Measurements from ENCODE around the gene CABP4. TPM values are rescaled to one million over a fixed set of nuclear protein-coding genes. Genes with fewer than 3 reads are reported as not detected.

The CABP4 gene
- total RNA-seq, 1 experiment from 2014 or later, result 0.55 TPM

DNA sequence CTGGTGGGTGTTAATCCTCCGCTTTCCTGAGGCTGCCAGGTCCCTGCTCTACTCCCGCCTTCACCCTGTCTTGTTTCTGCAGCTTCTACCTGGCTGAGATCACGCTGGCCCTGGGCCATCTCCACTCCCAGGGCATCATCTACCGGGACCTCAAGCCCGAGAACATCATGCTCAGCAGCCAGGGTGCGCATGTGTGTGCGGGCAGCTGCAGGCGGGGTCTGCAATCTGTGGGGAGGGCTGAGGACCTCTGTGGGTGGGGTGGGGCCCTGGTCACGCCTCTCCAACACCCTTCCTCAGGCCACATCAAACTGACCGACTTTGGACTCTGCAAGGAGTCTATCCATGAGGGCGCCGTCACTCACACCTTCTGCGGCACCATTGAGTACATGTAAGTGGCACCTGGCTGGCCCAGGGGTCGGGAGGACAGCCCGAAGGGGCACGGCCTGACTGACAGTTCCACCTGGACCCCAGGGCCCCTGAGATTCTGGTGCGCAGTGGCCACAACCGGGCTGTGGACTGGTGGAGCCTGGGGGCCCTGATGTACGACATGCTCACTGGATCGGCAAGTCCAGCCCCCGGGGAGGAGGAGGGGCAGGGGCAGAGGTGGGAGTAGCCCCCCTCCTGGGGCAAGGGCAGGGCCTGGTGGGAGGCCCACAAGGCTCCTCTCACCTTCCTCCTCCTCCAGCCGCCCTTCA, 22.4 kb upstream of the CABP4 start:
- no TSS peak for BruUV-seq (replicated peaks)
- H3K4me3 ChIP-seq (ENCODE audit: low read length), result no peak overlapping the region
- ChIA-PET CTCF (no interaction called here), POLR2A (ENCODE audit: unreplicated experiment) (no interaction called here)
- H3F3A ChIP-seq (ENCODE audit: low read length, unreplicated experiment), result peaks cover 4% of the 10 kb centered on the region
- no peaks in the 10 kb centered on the region for H4K20me1 ChIP-seq (ENCODE audit: low read length)
- TF ChIP-seq, protein P1, sequence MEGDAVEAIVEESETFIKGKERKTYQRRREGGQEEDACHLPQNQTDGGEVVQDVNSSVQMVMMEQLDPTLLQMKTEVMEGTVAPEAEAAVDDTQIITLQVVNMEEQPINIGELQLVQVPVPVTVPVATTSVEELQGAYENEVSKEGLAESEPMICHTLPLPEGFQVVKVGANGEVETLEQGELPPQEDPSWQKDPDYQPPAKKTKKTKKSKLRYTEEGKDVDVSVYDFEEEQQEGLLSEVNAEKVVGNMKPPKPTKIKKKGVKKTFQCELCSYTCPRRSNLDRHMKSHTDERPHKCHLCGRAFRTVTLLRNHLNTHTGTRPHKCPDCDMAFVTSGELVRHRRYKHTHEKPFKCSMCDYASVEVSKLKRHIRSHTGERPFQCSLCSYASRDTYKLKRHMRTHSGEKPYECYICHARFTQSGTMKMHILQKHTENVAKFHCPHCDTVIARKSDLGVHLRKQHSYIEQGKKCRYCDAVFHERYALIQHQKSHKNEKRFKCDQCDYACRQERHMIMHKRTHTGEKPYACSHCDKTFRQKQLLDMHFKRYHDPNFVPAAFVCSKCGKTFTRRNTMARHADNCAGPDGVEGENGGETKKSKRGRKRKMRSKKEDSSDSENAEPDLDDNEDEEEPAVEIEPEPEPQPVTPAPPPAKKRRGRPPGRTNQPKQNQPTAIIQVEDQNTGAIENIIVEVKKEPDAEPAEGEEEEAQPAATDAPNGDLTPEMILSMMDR (conservative IDR thresholded peaks at IDR 0.05; ENCODE audit: low read depth, low read length), result no peak
- no peak for TF ChIP-seq EZH2phosphoT487 (IDR thresholded peaks at IDR 0.05; ENCODE audit: borderline replicate concordance, low read length)
- no peak for TF ChIP-seq EZH2 (IDR thresholded peaks at IDR 0.05; ENCODE audit: low read length, unreplicated experiment)
- ATAC-seq (no peak), DNase-seq (no peak)
- no peaks in the 10 kb centered on the region for H3K27me3 ChIP-seq (ENCODE audit: low read length)
- intact Hi-C loops (cut with micrococcal nuclease), result no loop called here
- no peak overlapping the region for H3K9ac ChIP-seq (ENCODE audit: low read length)
- peaks cover 10% of the 10 kb centered on the region for H3K4me1 ChIP-seq (ENCODE audit: insufficient read depth, low read length)
- no peak overlapping the region for H3K27ac ChIP-seq (ENCODE audit: low read length)
- no peak overlapping the region for H2AFZ ChIP-seq (ENCODE audit: low read length)
- no peak overlapping the region for H3K4me2 ChIP-seq (ENCODE audit: low read length)
- H3K9me2 ChIP-seq (replicated peaks; ENCODE audit: low read length), result no peaks in the 10 kb centered on the region
- H3K9me3 ChIP-seq (ENCODE audit: low read length), result no peaks in the 10 kb centered on the region
- H3K79me2 ChIP-seq (ENCODE audit: low read length), result peaks cover 34% of the 10 kb centered on the region
- H3K36me3 ChIP-seq (ENCODE audit: low read depth, low read length), result peaks cover 46% of the 10 kb centered on the region

DNA sequence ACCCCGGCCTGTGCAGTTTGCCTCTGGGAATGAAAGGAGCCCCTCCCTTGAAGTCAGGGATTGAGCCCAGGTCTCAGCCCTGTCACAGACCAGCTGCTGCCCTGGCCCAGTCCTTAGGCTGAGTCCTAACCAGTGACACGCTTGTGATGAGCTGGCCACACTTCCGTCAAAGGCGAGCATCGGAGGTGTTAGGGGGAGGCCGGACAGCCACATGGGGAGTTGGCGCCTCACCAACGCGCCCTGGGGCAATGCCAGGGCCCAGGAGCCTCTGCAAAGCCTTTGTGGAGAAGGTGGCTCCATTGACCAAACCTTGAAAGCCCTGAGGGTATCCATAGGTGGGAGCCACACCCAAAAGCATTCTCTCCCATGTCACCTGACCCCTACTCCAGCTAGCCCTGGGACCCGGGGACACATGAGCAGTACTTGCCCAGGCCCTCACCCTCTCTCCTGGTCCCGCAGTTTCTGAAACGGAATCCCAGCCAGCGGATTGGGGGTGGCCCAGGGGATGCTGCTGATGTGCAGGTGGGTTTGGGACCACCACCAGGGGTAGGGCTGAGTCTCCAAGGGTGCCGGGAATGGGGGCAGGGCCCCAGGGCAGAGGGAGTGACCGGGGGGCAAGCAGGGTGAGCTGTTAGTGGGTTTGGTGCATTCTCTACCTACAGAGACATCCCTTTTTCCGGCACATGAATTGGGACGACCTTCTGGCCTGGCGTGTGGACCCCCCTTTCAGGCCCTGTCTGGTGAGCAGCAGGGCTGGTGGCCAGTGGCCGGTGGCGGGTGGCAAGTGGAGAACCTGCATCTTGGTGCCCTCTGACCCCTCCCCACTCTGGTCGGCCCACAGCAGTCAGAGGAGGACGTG, 21.4 kb upstream of the CABP4 start:
- intact Hi-C loops (cut with micrococcal nuclease), result no loop called here
- no peak overlapping the region for H3K9ac ChIP-seq (ENCODE audit: low read length)
- peaks cover 28% of the 10 kb centered on the region for H3K79me2 ChIP-seq (ENCODE audit: low read length)
- ATAC-seq (no peak), DNase-seq (no peak)
- H3K36me3 ChIP-seq (ENCODE audit: low read depth, low read length), result peaks cover 49% of the 10 kb centered on the region
- no peak overlapping the region for H3K4me3 ChIP-seq (ENCODE audit: low read length)
- no peak overlapping the region for H3K4me2 ChIP-seq (ENCODE audit: low read length)
- TF ChIP-seq EZH2 (IDR thresholded peaks at IDR 0.05; ENCODE audit: low read length, unreplicated experiment) (no peak), EZH2phosphoT487 (IDR thresholded peaks at IDR 0.05; ENCODE audit: borderline replicate concordance, low read length) (no peak)
- TF ChIP-seq, protein P1 (conservative IDR thresholded peaks at IDR 0.05; ENCODE audit: low read depth, low read length), result no peak
- H3F3A ChIP-seq (ENCODE audit: low read length, unreplicated experiment), result peaks cover 4% of the 10 kb centered on the region
- H2AFZ ChIP-seq (ENCODE audit: low read length), result no peak overlapping the region
- no peaks in the 10 kb centered on the region for H3K9me2 ChIP-seq (replicated peaks; ENCODE audit: low read length)
- H3K27me3 ChIP-seq (ENCODE audit: low read length), result no peaks in the 10 kb centered on the region
- POLR2A ChIA-PET (ENCODE audit: unreplicated experiment), result no interaction called here
- H3K4me1 ChIP-seq (ENCODE audit: insufficient read depth, low read length), result peaks cover 10% of the 10 kb centered on the region
- CTCF ChIA-PET, result no interaction called here
- no TSS peak for BruUV-seq (replicated peaks)
- no peak overlapping the region for H3K27ac ChIP-seq (ENCODE audit: low read length)
- H3K9me3 ChIP-seq (ENCODE audit: low read length), result no peaks in the 10 kb centered on the region
- H4K20me1 ChIP-seq (ENCODE audit: low read length), result no peaks in the 10 kb centered on the region

All from PC-3 (cell line).